HEK293T (cell line): ENCODE measurements around the gene DUSP22.

Source experiments
- CTCF ChIA-PET: fragments of 350-600 bp; formaldehyde crosslinking; extraction: SDS; loops from one replicate; lab custom pipeline; 2021; ENCODE audit warnings: antibody characterized with exemption, inconsistent platforms; lab: Yijun Ruan, JAX
- POLR2A ChIA-PET: fragments of 350-600 bp; formaldehyde crosslinking; extraction: SDS; loops from one replicate; lab custom pipeline; 2020; ENCODE audit warnings: antibody characterized with exemption, inconsistent platforms; lab: Yijun Ruan, JAX
- DNase-seq: peaks from one replicate; pipeline ENCODE4 v3.0.0; 2012; ENCODE audit warnings: mixed read lengths; ENCODE audit errors: extremely low spot score
- ARNT ChIP-seq: fragments of 450-650 bp; IDR thresholded peaks from 2 replicates; pipeline ENCODE4 v1.6.1; 2017; ENCODE audit warnings: mild to moderate bottlenecking
- BHLHE40 ChIP-seq: fragments of 450-650 bp; IDR thresholded peaks from 2 replicates; pipeline ENCODE4 v1.6.1; 2016; ENCODE audit warnings: mild to moderate bottlenecking, moderate library complexity, borderline replicate concordance
- CTBP1 ChIP-seq: fragments of 450-650 bp; IDR thresholded peaks from 2 replicates; pipeline ENCODE4 v1.6.1; 2016; ENCODE audit warnings: borderline replicate concordance
- ELF4 ChIP-seq: fragments of 450-650 bp; IDR thresholded peaks from 2 replicates; pipeline ENCODE4 v1.6.1; 2017; ENCODE audit warnings: antibody characterized with exemption
- FOXA1 ChIP-seq: fragments of 450-650 bp; IDR thresholded peaks from 2 replicates; pipeline ENCODE4 v1.6.1; 2016; ENCODE audit warnings: mild to moderate bottlenecking
- FOXK2 ChIP-seq: fragments of 450-650 bp; IDR thresholded peaks from 2 replicates; pipeline ENCODE4 v1.6.1; 2016; ENCODE audit warnings: mild to moderate bottlenecking
- FOXM1 ChIP-seq: fragments of 450-650 bp; IDR thresholded peaks from 2 replicates; pipeline ENCODE4 v1.6.1; 2017; ENCODE audit warnings: mild to moderate bottlenecking, borderline replicate concordance
- HDGF ChIP-seq: fragments of 450-650 bp; IDR thresholded peaks from 2 replicates; pipeline ENCODE4 v1.6.1; 2017; ENCODE audit warnings: antibody characterized with exemption, borderline replicate concordance
- L3MBTL2 ChIP-seq: fragments of 450-650 bp; conservative IDR thresholded peaks from 2 replicates; pipeline ENCODE4 v1.6.1; 2016; ENCODE audit warnings: mild to moderate bottlenecking
- LEF1 ChIP-seq: fragments of 450-650 bp; IDR thresholded peaks from 2 replicates; pipeline ENCODE4 v1.6.1; 2017; ENCODE audit warnings: mild to moderate bottlenecking, borderline replicate concordance
- NFRKB ChIP-seq: fragments of 450-650 bp; IDR thresholded peaks from 2 replicates; pipeline ENCODE4 v1.6.1; 2016; ENCODE audit warnings: mild to moderate bottlenecking, moderate library complexity
- PKNOX1 ChIP-seq: fragments of 450-650 bp; IDR thresholded peaks from 2 replicates; pipeline ENCODE4 v1.6.1; 2016
- SP1 ChIP-seq: fragments of 450-650 bp; IDR thresholded peaks from 2 replicates; pipeline ENCODE4 v1.6.1; 2017
- SUZ12 ChIP-seq: fragments of 450-650 bp; IDR thresholded peaks from 2 replicates; pipeline ENCODE4 v1.6.1; 2016; ENCODE audit warnings: mild to moderate bottlenecking
- TARDBP ChIP-seq: fragments of 450-650 bp; IDR thresholded peaks from 2 replicates; pipeline ENCODE4 v1.6.1; 2016
- ZNF384 ChIP-seq: fragments of 450-650 bp; IDR thresholded peaks from 2 replicates; pipeline ENCODE4 v1.6.1; 2016

The DUSP22 gene

GRCh38 chr6:257774-258173, 34.5 kb upstream of the DUSP22 start:
- DNase-seq, result no peak
- CTCF ChIA-PET, result interaction anchor here (0.6 kb wide), 1 partner anchor 506 kb away, joined by 3 read pairs; no protein-coding TSS in a partner anchor
- POLR2A ChIA-PET, result no interaction called here

GRCh38 chr6:259316-259715, 33.0 kb upstream of the DUSP22 start:
- ChIA-PET CTCF (no interaction called here), POLR2A (no interaction called here)
- DNase-seq, result no peak
- no peak for TF ChIP-seq BHLHE40
- TF ChIP-seq ARNT, result no peak
- TF ChIP-seq LEF1, result no peak
- no peak for TF ChIP-seq PKNOX1
- no peak for TF ChIP-seq FOXM1

More at GRCh38 chr6:257774-258173, 34.5 kb upstream of the DUSP22 start:
- TF ChIP-seq FOXK2 (no peak), TARDBP (no peak), FOXM1 (no peak), FOXA1 (no peak), PKNOX1 (no peak), SP1 (no peak), ELF4 (no peak), L3MBTL2 (no peak), HDGF (no peak), ZNF384 (no peak), NFRKB (no peak), SUZ12 (no peak), CTBP1 (no peak)

GRCh38 chr6:259901-260508, 32.3 kb upstream of the DUSP22 start:
- no peak for TF ChIP-seq FOXA1
- TF ChIP-seq NFRKB, result no peak
- no peak for TF ChIP-seq FOXM1
- TF ChIP-seq FOXK2, result no peak
- no peak for TF ChIP-seq BHLHE40
- TF ChIP-seq L3MBTL2, result no peak
- no peak for TF ChIP-seq SUZ12
- TF ChIP-seq PKNOX1, result no peak
- no peak for TF ChIP-seq SP1
- CTCF ChIA-PET, result no interaction called here
- no peak for DNase-seq
- POLR2A ChIA-PET, result no interaction called here

GRCh38 chr6:264626-265025, 27.7 kb upstream of the DUSP22 start:
- no peak for DNase-seq
- POLR2A ChIA-PET, result no interaction called here
- no peak for TF ChIP-seq PKNOX1
- no peak for TF ChIP-seq HDGF
- no peak for TF ChIP-seq BHLHE40
- no peak for TF ChIP-seq FOXM1
- TF ChIP-seq LEF1, result no peak
- TF ChIP-seq FOXA1, result no peak
- TF ChIP-seq CTBP1, result no peak
- TF ChIP-seq ELF4, result no peak
- TF ChIP-seq TARDBP, result no peak
- no peak for TF ChIP-seq NFRKB
- TF ChIP-seq FOXK2, result no peak
- TF ChIP-seq SP1, result no peak
- no peak for TF ChIP-seq L3MBTL2
- CTCF ChIA-PET, result no interaction called here

- TF ChIP-seq FOXM1 (no peak), SUZ12 (no peak), FOXA1 (no peak), LEF1 (no peak), SP1 (no peak), ARNT (no peak), TARDBP (no peak)
- no peak for DNase-seq
- POLR2A ChIA-PET, result no interaction called here
- CTCF ChIA-PET, result no interaction called here
These were observed 23.8 kb upstream of the DUSP22 start for GRCh38 chr6:268394-268935.

GRCh38 chr6:273551-274058, 18.7 kb upstream of the DUSP22 start:
- TF ChIP-seq SUZ12, result no peak
- no peak for TF ChIP-seq ZNF384
- TF ChIP-seq ARNT, result no peak
- TF ChIP-seq SP1, result no peak
- TF ChIP-seq FOXA1, result no peak
- TF ChIP-seq L3MBTL2, result no peak
- no peak for TF ChIP-seq FOXM1
- TF ChIP-seq FOXK2, result no peak
- TF ChIP-seq PKNOX1, result no peak
- TF ChIP-seq TARDBP, result no peak
- ChIA-PET POLR2A (no interaction called here), CTCF (no interaction called here)
- DNase-seq, result no peak
